Chondrocyte (in vitro differentiated cells): ENCODE measurements around the gene ECI1. TPM values are rescaled to one million over a fixed set of nuclear protein-coding genes. Genes with fewer than 3 reads are reported as not detected.
"Not testable (repeated sequence)": the region's sequence is repeated elsewhere in the genome, so short reads cannot be mapped to it uniquely, and the experiment has no call there.

Source experiments
- DNase-seq: peaks from one replicate; pipeline ENCODE4 v3.0.0; 2021; ENCODE audit warnings: mixed read lengths, low spot score
- H3K27ac Mint-ChIP-seq: one replicate; pipeline ENCODE4 v1.8.0; 2021; ENCODE audit warnings: mild to moderate bottlenecking, moderate library complexity, mixed read lengths; ENCODE audit not compliant: unreplicated experiment
- H3K27me3 Mint-ChIP-seq: 2 replicates; pipeline ENCODE4 v1.8.0; 2021; ENCODE audit warnings: low read depth, mixed read lengths
- H3K36me3 Mint-ChIP-seq: 2 replicates; pipeline ENCODE4 v1.8.0; 2021; ENCODE audit warnings: low read depth, mixed read lengths
- H3K4me1 Mint-ChIP-seq: 2 replicates; pipeline ENCODE4 v1.8.0; 2021; ENCODE audit warnings: low read depth, mild to moderate bottlenecking, mixed read lengths
- H3K4me3 Mint-ChIP-seq: one replicate; pipeline ENCODE4 v1.8.0; 2021; ENCODE audit warnings: mild to moderate bottlenecking, moderate library complexity, mixed read lengths; ENCODE audit not compliant: unreplicated experiment
- H3K9me3 Mint-ChIP-seq: 2 replicates; pipeline ENCODE4 v1.8.0; 2021; ENCODE audit warnings: low read depth, mixed read lengths
- CTCF ChIP-seq: fragments of 200-600 bp; sonication (generic); IDR thresholded peaks from 2 replicates; pipeline ENCODE4 v1.5.0; 2021; ENCODE audit warnings: antibody characterized with exemption, mild to moderate bottlenecking, moderate library complexity
- total RNA-seq: library from RNA; stranded (reverse); gene quantifications from 3 replicates; pipeline ENCODE4 v1.2.1, GENCODE V29; 2021

ECI1 gene
- total RNA-seq, 1 donor from 2014 or later: 44.5 TPM

GRCh38 chr16:2242598-2242997 is 8.8 kb downstream of the ECI1 start:
- Mint-ChIP-seq H3K27ac (no peak overlapping the region), H3K9me3 (no peaks in the 10 kb centered on the region), H3K27me3 (no peaks in the 10 kb centered on the region), H3K4me1 (no peaks in the 10 kb centered on the region), H3K4me3 (no peak overlapping the region), H3K36me3 (peaks cover 5% of the 10 kb centered on the region)
- no peak for TF ChIP-seq CTCF
- DNase-seq: no peak

GRCh38 chr16:2240331-2240730 is 11.1 kb downstream of the ECI1 start:
- not testable (repeated sequence) for DNase-seq, H3K27ac Mint-ChIP-seq, H3K36me3 Mint-ChIP-seq, H3K27me3 Mint-ChIP-seq, H3K9me3 Mint-ChIP-seq, H3K4me3 Mint-ChIP-seq, H3K4me1 Mint-ChIP-seq

GRCh38 chr16:2238838-2239675 is 12.3 kb downstream of the ECI1 start:
- no peak overlapping the region for H3K4me3 Mint-ChIP-seq
- H3K27me3 Mint-ChIP-seq: no peaks in the 10 kb centered on the region

GRCh38 chr16:2238150-2238837 is 13.1 kb downstream of the ECI1 start:
- H3K4me1 Mint-ChIP-seq: no peaks in the 10 kb centered on the region
- no peak overlapping the region for H3K4me3 Mint-ChIP-seq
- TF ChIP-seq CTCF: no peak
- DNase-seq: no peak
- peaks cover 8% of the 10 kb centered on the region for H3K36me3 Mint-ChIP-seq
- H3K9me3 Mint-ChIP-seq: no peaks in the 10 kb centered on the region
- no peak overlapping the region for H3K27ac Mint-ChIP-seq
- H3K27me3 Mint-ChIP-seq: no peaks in the 10 kb centered on the region

More at GRCh38 chr16:2238838-2239675, 12.3 kb downstream of the ECI1 start:
- no peaks in the 10 kb centered on the region for H3K4me1 Mint-ChIP-seq
- H3K9me3 Mint-ChIP-seq: no peaks in the 10 kb centered on the region
- TF ChIP-seq CTCF: no peak
- no peak overlapping the region for H3K27ac Mint-ChIP-seq
- peaks cover 5% of the 10 kb centered on the region for H3K36me3 Mint-ChIP-seq
- DNase-seq: no peak

GRCh38 chr16:2237493-2238149 is 13.8 kb downstream of the ECI1 start:
- H3K9me3 Mint-ChIP-seq: no peaks in the 10 kb centered on the region
- no peaks in the 10 kb centered on the region for H3K27me3 Mint-ChIP-seq
- DNase-seq: no peak
- H3K4me1 Mint-ChIP-seq: no peaks in the 10 kb centered on the region
- H3K4me3 Mint-ChIP-seq: no peak overlapping the region
- no peak for TF ChIP-seq CTCF
- no peak overlapping the region for H3K27ac Mint-ChIP-seq
- peaks cover 8% of the 10 kb centered on the region for H3K36me3 Mint-ChIP-seq
